Right hindlimb (tissue), 1 donor: ENCODE measurements around the gene SAMSN1.

Experiments used
- DNase-seq: peaks from one replicate; pipeline ENCODE4 v3.0.0-alpha.2; 2018

The SAMSN1 gene

GRCh38 chr21:14483296-14483695 is 62.8 kb downstream of the SAMSN1 start:
- no peak for DNase-seq

GRCh38 chr21:14482165-14482564 is 64.0 kb downstream of the SAMSN1 start:
- DNase-seq, result no peak

GRCh38 chr21:14480411-14481031 is 65.6 kb downstream of the SAMSN1 start:
- DNase-seq, result no peak

- no peak for DNase-seq
Measured at GRCh38 chr21:14479241-14479786, 66.8 kb downstream of the SAMSN1 start.

DNA sequence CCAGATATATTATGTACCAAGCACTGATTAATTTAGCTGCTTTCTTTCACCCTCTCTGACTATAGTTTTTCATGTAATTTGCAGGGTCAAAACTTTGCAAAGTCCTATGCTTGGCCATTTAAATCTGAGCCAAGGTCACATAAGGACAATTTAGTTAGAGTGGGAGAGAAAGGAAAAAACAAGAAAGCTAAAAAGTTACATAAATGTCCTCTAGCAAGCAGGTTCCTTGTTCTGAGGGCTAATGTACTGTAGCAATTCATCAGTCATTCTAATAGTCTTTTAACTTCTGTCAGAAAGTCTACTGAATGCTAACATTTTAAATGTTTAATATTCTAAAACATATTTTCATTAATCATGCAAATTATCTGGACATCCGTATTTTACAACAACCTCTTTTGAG is 68.3 kb downstream of the SAMSN1 start:
- no peak for DNase-seq

DNA sequence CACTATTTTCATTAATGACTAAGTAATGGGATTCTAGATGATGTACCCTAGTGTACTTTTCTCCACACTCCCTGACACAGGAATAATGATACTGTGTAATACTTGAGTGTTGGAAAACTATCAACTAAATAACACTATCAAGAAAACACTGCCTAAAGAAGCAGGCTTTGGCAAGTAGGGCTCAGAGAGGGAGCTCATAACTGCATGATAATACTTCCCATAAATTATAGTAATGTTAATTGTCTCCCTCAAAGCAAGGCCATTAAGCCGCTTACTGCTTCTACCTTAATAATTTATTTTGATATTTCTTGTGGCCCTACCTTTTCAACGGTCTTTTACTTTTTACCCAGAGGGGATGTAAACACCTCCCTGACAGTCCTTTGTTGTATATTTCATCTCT is 69.0 kb downstream of the SAMSN1 start:
- no peak for DNase-seq

- DNase-seq, result no peak
Measured at GRCh38 chr21:14474995-14475394, 71.1 kb downstream of the SAMSN1 start.

DNA sequence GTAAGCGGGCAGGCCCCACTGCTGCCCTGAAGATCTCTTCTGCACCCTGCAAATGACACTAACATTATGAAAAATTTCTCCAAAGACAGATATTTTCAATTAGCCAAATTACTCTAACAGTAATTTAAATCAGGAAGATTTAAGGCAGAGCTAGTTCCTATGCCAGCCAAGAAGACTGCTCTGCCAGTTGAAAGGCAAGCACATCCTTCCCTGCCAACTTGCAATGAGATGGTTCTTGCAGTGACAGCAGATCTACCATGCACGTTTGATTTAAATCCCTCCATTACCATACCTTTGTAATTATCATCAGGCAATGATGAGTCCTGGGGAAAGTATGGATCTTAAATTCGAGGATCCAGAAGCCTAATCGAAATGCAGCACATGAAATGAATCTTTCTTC is 76.5 kb downstream of the SAMSN1 start:
- no peak for DNase-seq

- no peak for DNase-seq
Measured at GRCh38 chr21:14466715-14467114, 79.4 kb downstream of the SAMSN1 start.

- no peak for DNase-seq
Measured at GRCh38 chr21:14457762-14458161, 88.4 kb downstream of the SAMSN1 start.

- no peak for DNase-seq
Measured at GRCh38 chr21:14456911-14457310, 89.2 kb downstream of the SAMSN1 start.

GRCh38 chr21:14454016-14455009 is 91.8 kb downstream of the SAMSN1 start:
- DNase-seq, result no peak

DNA sequence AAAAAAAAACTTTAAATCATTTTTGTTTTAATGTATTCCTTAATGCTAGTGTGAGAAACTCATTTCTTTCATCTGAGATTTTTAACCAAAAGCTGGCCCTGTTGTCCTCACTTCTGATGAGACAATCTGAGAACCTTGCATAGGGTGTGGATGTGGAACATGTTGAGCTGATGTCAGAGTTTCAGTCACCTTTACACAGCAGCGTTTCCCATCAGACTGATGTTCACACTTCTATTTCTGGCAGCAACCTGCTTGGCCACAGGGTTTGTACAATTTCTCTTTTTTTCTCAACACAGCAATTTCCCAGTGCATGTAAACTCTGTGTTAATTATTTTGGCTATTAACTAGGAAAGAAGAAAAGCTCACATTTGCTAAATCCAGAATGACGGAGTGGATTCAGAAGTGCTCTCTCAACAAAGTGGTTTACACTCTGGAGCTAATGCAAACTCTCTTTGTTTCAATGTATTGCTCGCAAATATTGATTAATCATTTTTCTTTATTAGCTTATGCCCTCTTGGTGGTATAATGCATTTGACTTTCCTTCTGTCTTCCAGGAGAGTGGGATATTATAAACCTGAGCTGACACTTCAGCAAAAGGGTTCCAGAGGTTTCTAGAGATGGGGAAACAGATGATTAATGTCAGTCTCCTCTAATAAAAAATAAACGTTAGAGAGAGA is 92.6 kb downstream of the SAMSN1 start:
- DNase-seq, result no peak

- no peak for DNase-seq
Measured at GRCh38 chr21:14452727-14453241, 93.3 kb downstream of the SAMSN1 start.

DNA sequence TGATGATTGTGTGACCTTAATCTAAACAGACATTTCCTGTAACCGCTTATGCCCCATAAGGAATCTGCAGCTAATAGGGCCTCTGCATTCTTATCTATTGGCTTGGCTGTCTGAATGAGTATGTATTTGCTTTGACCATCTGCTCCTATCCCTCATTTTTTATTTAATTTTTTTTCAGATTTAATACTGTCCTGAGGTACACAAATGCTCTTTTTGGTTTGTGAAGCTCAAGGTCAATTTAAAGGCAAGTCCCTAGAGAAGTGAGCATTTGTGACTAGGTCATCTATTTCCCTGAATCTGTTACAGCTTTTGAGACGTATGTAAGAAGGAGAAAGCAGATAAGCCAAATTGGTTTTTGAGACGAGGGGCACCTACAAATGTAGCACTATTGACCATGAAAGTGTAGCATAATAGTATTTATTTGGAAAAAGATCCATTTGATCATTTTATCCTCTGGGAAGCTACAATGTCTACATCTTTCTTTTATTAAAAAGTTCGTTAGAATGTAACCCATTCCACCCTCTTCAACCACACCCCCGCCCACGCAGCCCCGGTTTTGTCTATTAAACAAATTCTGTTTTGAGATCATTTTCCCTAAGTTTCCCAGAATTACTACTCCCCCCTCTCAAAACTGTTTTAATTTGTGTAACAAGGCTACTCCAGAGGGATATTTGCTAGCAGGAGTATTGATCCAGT is 93.9 kb downstream of the SAMSN1 start:
- no peak for DNase-seq

DNA sequence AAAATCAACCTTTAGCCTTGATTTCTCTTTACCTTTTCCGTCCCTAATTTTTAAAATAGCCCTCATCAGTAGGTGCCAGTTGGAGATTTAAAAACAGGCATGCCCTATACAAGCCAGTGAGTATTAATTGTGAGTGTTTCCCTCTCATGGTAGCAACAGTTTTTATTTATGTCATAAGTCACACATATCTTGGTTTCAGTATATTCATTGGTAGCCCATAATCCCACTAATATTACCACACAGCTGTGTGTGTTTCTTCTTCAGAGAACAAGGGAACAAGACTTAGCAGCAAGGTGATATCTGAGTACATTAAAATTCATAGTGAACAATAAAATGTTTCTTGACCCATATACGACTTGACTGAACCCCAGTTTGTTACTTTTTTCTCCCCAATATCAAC is 94.6 kb downstream of the SAMSN1 start:
- no peak for DNase-seq

DNA sequence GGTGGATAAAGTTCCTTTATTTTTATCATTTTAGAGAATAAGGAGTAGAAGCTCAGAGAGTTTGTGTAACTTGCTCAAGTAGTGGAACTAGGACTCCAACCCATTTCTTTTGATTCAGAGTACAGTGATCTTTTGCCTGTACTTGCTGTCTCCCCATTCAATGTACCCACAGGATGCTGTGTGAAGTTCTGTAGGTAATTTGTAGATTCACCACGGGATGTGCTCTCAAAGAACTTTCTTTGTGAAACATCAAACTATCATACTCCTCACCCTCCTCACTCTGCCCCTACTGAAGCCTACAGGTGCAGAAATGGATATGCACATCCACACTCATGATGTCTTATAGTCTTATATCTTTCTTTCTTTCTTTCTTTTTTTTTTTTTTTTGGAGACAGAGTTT is 97.3 kb downstream of the SAMSN1 start:
- DNase-seq, result no peak

DNA sequence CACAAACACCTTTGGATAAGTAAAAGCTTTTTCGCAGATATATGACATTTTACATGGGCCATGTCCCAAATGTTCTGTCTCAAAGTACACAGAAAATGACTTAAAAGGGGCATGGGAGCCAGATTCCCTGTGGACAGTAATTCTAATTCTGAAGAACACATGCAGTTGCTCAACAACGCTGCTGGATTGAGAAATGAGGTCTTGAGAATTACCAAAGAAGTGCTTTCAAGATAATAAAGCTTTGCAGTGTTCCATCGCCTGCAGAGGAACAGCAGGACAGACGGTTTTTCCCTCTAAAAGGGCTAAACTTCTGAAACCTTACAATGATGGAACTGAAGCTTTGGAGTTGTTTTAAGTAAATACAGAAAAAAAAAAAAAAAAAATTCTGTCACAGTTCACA is 107.9 kb downstream of the SAMSN1 start:
- DNase-seq, result no peak

- DNase-seq, result no peak
Measured at GRCh38 chr21:14435423-14435822, 110.7 kb downstream of the SAMSN1 start.
